IMR-90 (cell line): Measurements from ENCODE around the gene PSKH1. TPM values are rescaled to one million over a fixed set of nuclear protein-coding genes. Genes with fewer than 3 reads are reported as not detected.

Source experiments
- ATAC-seq: fragments of 200-7000 bp; cut with Tn5 transposase; 2 replicates; pipeline ENCODE4 v1.9.1; 2020; ENCODE audit warnings: low read depth, mild to moderate bottlenecking, moderate library complexity
- BruUV-seq: library from RNA; stranded (reverse); fragments of 400-500 nt; replicated peaks from 2 replicates; lab custom pipeline; 2021; lab: Mats Ljungman, UMichigan
- CTCF ChIA-PET: fragments of 300-600 bp; formaldehyde crosslinking; extraction: SDS; loops from one replicate; lab custom pipeline; 2021; ENCODE audit warnings: antibody characterized with exemption; lab: Yijun Ruan, JAX
- POLR2A ChIA-PET: fragments of 300-600 bp; sonication (Branson Sonifier 250); formaldehyde crosslinking; loops from one replicate; lab custom pipeline; 2022; ENCODE audit warnings: antibody characterized with exemption; ENCODE audit not compliant: unreplicated experiment; lab: Charles Lee
- DNase-seq: peaks from one replicate; pipeline ENCODE4 v3.0.0; 2013
- H2AFZ ChIP-seq: replicated peaks from 2 replicates; pipeline ENCODE3; 2013; ENCODE audit warnings: low read length, mild to moderate bottlenecking; ENCODE audit not compliant: poor library complexity
- H2AK5ac ChIP-seq: 2 replicates; pipeline ENCODE4 v1.6.1; 2013; ENCODE audit warnings: low read depth, low read length, inconsistent platforms
- H2AK9ac ChIP-seq: replicated peaks from 2 replicates; pipeline ENCODE3; 2013; ENCODE audit warnings: mild to moderate bottlenecking, low read depth, low read length, moderate library complexity; ENCODE audit not compliant: poor library complexity
- H2BK120ac ChIP-seq: 2 replicates; pipeline ENCODE4 v1.6.1; 2013; ENCODE audit warnings: low read depth, low read length, inconsistent platforms
- H2BK15ac ChIP-seq: 3 replicates; pipeline ENCODE4 v1.6.1; 2013; ENCODE audit warnings: low read depth, low read length, inconsistent platforms
- H2BK20ac ChIP-seq: 2 replicates; pipeline ENCODE4 v1.6.1; 2013; ENCODE audit warnings: low read depth, mild to moderate bottlenecking, inconsistent platforms, low read length, moderate library complexity
- H2BK5ac ChIP-seq: 2 replicates; pipeline ENCODE4 v1.6.1; 2013; ENCODE audit warnings: mild to moderate bottlenecking, low read depth, low read length, inconsistent platforms; ENCODE audit not compliant: poor library complexity, severe bottlenecking
- H3K14ac ChIP-seq: replicated peaks from 2 replicates; pipeline ENCODE4 v1.6.1; 2013; ENCODE audit warnings: low read depth, low read length, inconsistent platforms
- H3K18ac ChIP-seq: 2 replicates; pipeline ENCODE4 v1.6.1; 2013; ENCODE audit warnings: low read depth, low read length, control low read depth
- H3K23ac ChIP-seq: 2 replicates; pipeline ENCODE4 v1.6.1; 2013; ENCODE audit warnings: low read depth, low read length, inconsistent platforms
- H3K27ac ChIP-seq: 2 replicates; pipeline ENCODE4 v1.5.1; 2013; ENCODE audit warnings: mild to moderate bottlenecking, control low read depth, low read length; ENCODE audit not compliant: insufficient read depth
- H3K27me3 ChIP-seq: 2 replicates; pipeline ENCODE4 v1.6.1; 2013; ENCODE audit warnings: low read length; ENCODE audit not compliant: control insufficient read depth, insufficient read depth
- H3K36me3 ChIP-seq: 2 replicates; pipeline ENCODE4 v1.6.1; 2013; ENCODE audit warnings: low read length, mixed read lengths; ENCODE audit not compliant: control insufficient read depth, insufficient read depth
- H3K4ac ChIP-seq: 2 replicates; pipeline ENCODE4 v1.6.1; 2013; ENCODE audit warnings: low read depth, low read length, inconsistent platforms
- H3K4me1 ChIP-seq: 2 replicates; pipeline ENCODE4 v1.6.1; 2013; ENCODE audit warnings: low read length, mixed read lengths; ENCODE audit not compliant: control insufficient read depth, insufficient read depth
- H3K4me2 ChIP-seq: 2 replicates; pipeline ENCODE4 v1.6.1; 2013; ENCODE audit warnings: low read depth, mild to moderate bottlenecking, control low read depth, low read length, moderate library complexity
- H3K4me3 ChIP-seq: 2 replicates; pipeline ENCODE4 v1.5.1; 2013; ENCODE audit warnings: low read depth, mild to moderate bottlenecking, control low read depth, low read length, moderate library complexity; ENCODE audit not compliant: insufficient read depth
- H3K56ac ChIP-seq: 2 replicates; pipeline ENCODE4 v1.6.1; 2013; ENCODE audit warnings: low read length, inconsistent platforms; ENCODE audit not compliant: insufficient read depth; ENCODE audit errors: extremely low read depth
- H3K79me1 ChIP-seq, 2 experiments: 2 replicates each; pipeline ENCODE4 v1.6.1; 2013; ENCODE audit warnings: low read length in 2 of 2, inconsistent platforms in 1 of 2, low read depth in 1 of 2
- H3K9ac ChIP-seq: 2 replicates; pipeline ENCODE4 v1.6.1; 2013; ENCODE audit warnings: low read depth, low read length, control low read depth
- H3K9me1 ChIP-seq: 2 replicates; pipeline ENCODE4 v1.6.1; 2013; ENCODE audit warnings: low read length, inconsistent platforms; ENCODE audit not compliant: insufficient read depth
- H3K9me3 ChIP-seq: 2 replicates; pipeline ENCODE4 v1.6.1; 2013; ENCODE audit warnings: low read length; ENCODE audit not compliant: control insufficient read depth, insufficient read depth
- H4K20me1 ChIP-seq: 2 replicates; pipeline ENCODE4 v1.6.1; 2013; ENCODE audit warnings: low read length, inconsistent platforms; ENCODE audit not compliant: insufficient read depth
- H4K5ac ChIP-seq: 2 replicates; pipeline ENCODE4 v1.6.1; 2013; ENCODE audit warnings: mild to moderate bottlenecking, low read depth, low read length, control low read depth
- H4K8ac ChIP-seq, 2 experiments: 2 replicates each; pipeline ENCODE4 v1.6.1; 2013; ENCODE audit warnings: low read depth in 2 of 2, low read length in 2 of 2, control low read depth in 1 of 2, inconsistent platforms in 1 of 2
- H4K91ac ChIP-seq: 2 replicates; pipeline ENCODE4 v1.6.1; 2013; ENCODE audit warnings: low read depth, low read length, inconsistent platforms; ENCODE audit not compliant: insufficient read depth
- CEBPB ChIP-seq: IDR thresholded peaks from 2 replicates; pipeline ENCODE4 v1.6.1; 2012; ENCODE audit warnings: low read depth, low read length, improper control_type of control experiment
- CHD1 ChIP-seq: IDR thresholded peaks from 2 replicates; pipeline ENCODE4 v1.6.1; 2012; ENCODE audit warnings: low read depth, low read length, improper control_type of control experiment
- MAFK ChIP-seq: IDR thresholded peaks from 2 replicates; pipeline ENCODE4 v1.6.1; 2012; ENCODE audit warnings: low read depth, low read length, improper control_type of control experiment
- NFE2L2 ChIP-seq: fragments of 150-350 bp; IDR thresholded peaks from 2 replicates; pipeline ENCODE4 v1.6.1; 2016; ENCODE audit warnings: low read depth, mild to moderate bottlenecking, low read length
- RCOR1 ChIP-seq: IDR thresholded peaks from 2 replicates; pipeline ENCODE4 v1.6.1; 2012; ENCODE audit warnings: mild to moderate bottlenecking, low read length, improper control_type of control experiment; ENCODE audit not compliant: insufficient replicate concordance
- RFX5 ChIP-seq: IDR thresholded peaks from 2 replicates; pipeline ENCODE4 v1.8.0; 2012; ENCODE audit warnings: low read depth, mild to moderate bottlenecking, low read length, moderate library complexity
- USF2 ChIP-seq: fragments of 150-350 bp; IDR thresholded peaks from 2 replicates; pipeline ENCODE4 v1.6.1; 2017; ENCODE audit warnings: mild to moderate bottlenecking, antibody characterized with exemption, low read length, low read depth
- WGBS, 2 experiments: methylation state at CpG; one replicate each; pipeline versions ENCODE4 v1.1.5 to v1.1.7; 2013; ENCODE audit warnings: missing lambda C conversion rate in 2 of 2; ENCODE audit not compliant: insufficient read length in 1 of 2; ENCODE audit errors: extremely low coverage in 2 of 2; 5-methylcytosine and 5-hydroxymethylcytosine counted together
- dilution Hi-C: fragments of 300-500 bp; cut with HindIII; formaldehyde crosslinking; loops from one replicate; pipeline ENCODE4 v1.14.3; 2018; ENCODE audit warnings: low sequenced_read_pairs; ENCODE audit not compliant: unreplicated experiment
- in situ Hi-C: fragments of 300-500 bp; cut with MboI; formaldehyde crosslinking; loops from 3 replicates; pipeline ENCODE4 v1.14.3; 2019; ENCODE audit warnings: low sequenced_read_pairs, inconsistent platforms, mixed read lengths
- intact Hi-C: fragments of 100-400 bp; cut with micrococcal nuclease; formaldehyde crosslinking; loops from 2 replicates; pipeline ENCODE4 v1.10.0; 2022
- polyA plus RNA-seq, 3 experiments: library from polyadenylated mRNA; depleted of rRNA; stranded (reverse); fragments of >200 nt; gene quantifications; 2 replicates each; pipeline ENCODE4 v1.2.3, GENCODE V29; 2012; ENCODE audit warnings: low replicate concordance in 1 of 3
- total RNA-seq: library from RNA; depleted of rRNA; stranded (reverse); fragments of >200 nt; gene quantifications from 2 replicates; pipeline ENCODE4 v1.2.3, GENCODE V29; 2012

Gene PSKH1
- total and polyA plus RNA-seq, 2 of the 4 experiments (the other 2 are of a cell fraction) = 11.5 to 26.7 TPM

- Histone ChIP-seq H3K36me3 (peaks cover 37% of the 10 kb centered on the region), H2AK5ac (peak overlapping the region; percentile 99; the same call in 1 of the 2 replicates), H3K14ac (peak overlapping the region; percentile 95), H3K27me3 (no peaks in the 10 kb centered on the region), H2BK5ac (peak overlapping the region; percentile 92), H3K9me3 (no peaks in the 10 kb centered on the region), H4K20me1 (peaks cover 68% of the 10 kb centered on the region), H3K4ac (peak overlapping the region; percentile 99), H2BK20ac (peak overlapping the region; percentile 43; the same call in 1 of the 2 replicates), H3K9me1 (peaks cover 47% of the 10 kb centered on the region), H3K4me2 (peak overlapping the region; percentile 93), H2BK120ac (peak overlapping the region; percentile 78), H3K4me3 (peak overlapping the region; percentile 100), H3K4me1 (peaks cover 39% of the 10 kb centered on the region), H2AK9ac (peak overlapping the region; percentile 100), H2BK15ac (peak overlapping the region; percentile 2; the same call in 1 of the 3 replicates), H3K27ac (peak overlapping the region; percentile 99), H3K56ac (peak overlapping the region; percentile 14; the same call in 1 of the 2 replicates), H3K23ac (peak overlapping the region; percentile 98), H3K18ac (peak overlapping the region; percentile 53), H4K5ac (peak overlapping the region; percentile 79), H4K8ac (peak overlapping the region; percentile 33 to 78; a peak in 3 of 4 replicates), H4K91ac (peak overlapping the region; percentile 95), H2AFZ (peak overlapping the region; percentile 57), H3K79me1 (peaks cover 24 to 74% of the 10 kb centered on the region in 2 experiments), H3K9ac (peak overlapping the region; percentile 100)
- ATAC-seq (no peak), DNase-seq (no peak)
- CTCF ChIA-PET = interaction anchor here (0.7 kb wide), 1 partner anchor 149 kb away, joined by 3 read pairs; no protein-coding TSS in a partner anchor
- TF ChIP-seq USF2 = no peak
- TF ChIP-seq CHD1 = no peak
- TF ChIP-seq RFX5 = no peak
- TF ChIP-seq NFE2L2 = no peak
- no peak for TF ChIP-seq MAFK
- TF ChIP-seq CEBPB = no peak
- no peak for TF ChIP-seq RCOR1
- POLR2A ChIA-PET = interaction anchor here (0.5 kb wide), 1 partner anchor 19 kb away, joined by 3 read pairs; no protein-coding TSS in a partner anchor
- intact Hi-C loops = loop anchor here (10.0 kb wide), 1 partner anchor 259 kb away; no protein-coding TSS in a partner anchor
- 40% methylated on average over 1 of the region's 11 CpGs; no CpG with 5 or more reads in 1 of the 2 experiments for WGBS, 2 experiments
- dilution Hi-C loops = no loop called here
- in situ Hi-C loops = no loop called here
- BruUV-seq = no TSS peak
These were observed 72.9 kb downstream of the PSKH1 start for GRCh38 chr16:67965668-67966548.
